ENCODE measurements around the gene ATF7IP2.

ATF7IP2 gene

GRCh38 chr16:10480151-10480550 lies 94.3 kb downstream of the ATF7IP2 start:
- TF ChIP-seq CTCF (IDR thresholded peaks at IDR 0.05; ENCODE audit: low read depth, low read length) = no peak
- no peak overlapping the region for H3K4me3 ChIP-seq (ENCODE audit: low read depth, low read length)

GRCh38 chr16:10485159-10485558 lies 99.3 kb downstream of the ATF7IP2 start:
- no peak overlapping the region for H3K4me3 ChIP-seq (ENCODE audit: low read depth, low read length)
- no peak for TF ChIP-seq CTCF (IDR thresholded peaks at IDR 0.05; ENCODE audit: low read depth, low read length)

- no peak for TF ChIP-seq CTCF (IDR thresholded peaks at IDR 0.05; ENCODE audit: low read depth, low read length)
- no peak overlapping the region for H3K4me3 ChIP-seq (ENCODE audit: low read depth, low read length)
These were observed 100.0 kb downstream of the ATF7IP2 start for GRCh38 chr16:10485698-10486382.

- H3K4me3 ChIP-seq (ENCODE audit: low read depth, low read length) = no peak overlapping the region
- no peak for TF ChIP-seq CTCF (IDR thresholded peaks at IDR 0.05; ENCODE audit: low read depth, low read length)
These were observed 104.3 kb downstream of the ATF7IP2 start for GRCh38 chr16:10490141-10490540.

GRCh38 chr16:10493276-10493675 lies 107.4 kb downstream of the ATF7IP2 start:
- TF ChIP-seq CTCF (IDR thresholded peaks at IDR 0.05; ENCODE audit: low read depth, low read length) = no peak
- no peak overlapping the region for H3K4me3 ChIP-seq (ENCODE audit: low read depth, low read length)

DNA sequence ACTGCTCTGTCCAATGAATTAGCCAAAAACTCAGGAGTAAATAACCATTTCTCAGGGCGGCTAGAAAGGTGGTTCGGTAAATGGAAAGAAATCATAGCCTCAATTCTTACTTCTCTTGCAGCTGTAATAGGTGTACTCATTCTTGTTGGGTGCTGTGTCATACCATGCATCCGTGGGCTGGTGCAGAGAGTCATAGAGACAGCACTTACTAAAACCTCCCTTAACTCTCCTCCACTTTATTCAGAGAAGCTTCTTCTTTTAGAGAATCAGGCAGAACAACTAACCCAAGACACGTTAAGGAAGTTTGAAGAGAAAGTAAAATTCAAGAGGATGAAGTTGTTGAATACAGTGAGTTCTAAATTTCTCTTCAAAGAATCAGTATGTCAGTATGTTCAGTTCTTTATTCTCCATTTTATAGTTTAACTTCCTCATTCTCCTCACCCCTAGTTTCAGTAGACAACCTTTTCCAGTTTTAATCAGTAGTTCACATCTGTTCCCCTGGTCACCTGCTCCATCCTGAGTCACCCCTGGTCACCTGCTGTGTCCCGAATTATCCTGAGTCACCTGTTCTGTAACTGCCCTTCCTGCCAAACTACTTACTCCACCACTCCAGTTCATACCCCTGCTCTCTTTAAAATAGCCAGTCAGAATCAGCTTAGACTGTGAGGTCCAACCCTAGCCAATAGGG lies 108.6 kb downstream of the ATF7IP2 start:
- H3K4me3 ChIP-seq (ENCODE audit: low read depth, low read length) = no peak overlapping the region
- TF ChIP-seq CTCF (IDR thresholded peaks at IDR 0.05; ENCODE audit: low read depth, low read length) = no peak

GRCh38 chr16:10495031-10495345 lies 109.1 kb downstream of the ATF7IP2 start:
- no peak for TF ChIP-seq CTCF (IDR thresholded peaks at IDR 0.05; ENCODE audit: low read depth, low read length)

More at GRCh38 chr16:10495031-10495345, 109.1 kb downstream of the ATF7IP2 start:
- H3K4me3 ChIP-seq (ENCODE audit: low read depth, low read length) = no peak overlapping the region

Data from WI38 (cell line).